Activated T-helper 2 cell treated with anti-CD3 and anti-CD28 coated beads, Interferon-gamma antibody, Interleukin-2, Interleukin-4, amounts not matched to agents 10 μg/mL and 5 μg/mL and 100 μg/mL, durations not matched to agents 14 hours and 24 hours and 36 hours (primary cell): ENCODE measurements around the gene RGS7. TPM values are rescaled to one million over a fixed set of nuclear protein-coding genes. Genes with fewer than 3 reads are reported as not detected.

Source experiments
- DNase-seq: peaks from one replicate; pipeline ENCODE4 v3.0.0; 2021; ENCODE audit warnings: low spot score
- H3K27ac Mint-ChIP-seq: one replicate; pipeline ENCODE4 v1.8.0; 2021; ENCODE audit warnings: mixed read lengths
- H3K27me3 Mint-ChIP-seq: one replicate; pipeline ENCODE4 v1.8.0; 2021; ENCODE audit warnings: low read depth, mixed read lengths
- H3K36me3 Mint-ChIP-seq: one replicate; pipeline ENCODE4 v1.8.0; 2021; ENCODE audit warnings: low read depth, mixed read lengths
- H3K4me1 Mint-ChIP-seq: one replicate; pipeline ENCODE4 v1.8.0; 2021; ENCODE audit warnings: low read depth, mixed read lengths
- H3K4me3 Mint-ChIP-seq: one replicate; pipeline ENCODE4 v1.8.0; 2021; ENCODE audit warnings: low read depth, mild to moderate bottlenecking, moderate library complexity, mixed read lengths
- H3K9me3 Mint-ChIP-seq: one replicate; pipeline ENCODE4 v1.8.0; 2021; ENCODE audit warnings: mixed read lengths
- intact Hi-C: fragments of 100-400 bp; cut with micrococcal nuclease; formaldehyde crosslinking; loops from one replicate; pipeline ENCODE4 v1.15.1; 2023
- total RNA-seq: library from RNA; stranded (reverse); gene quantifications from 2 replicates; pipeline ENCODE4 v1.2.3, GENCODE V29; 2022

Gene RGS7
- not detected in 2 replicates for total RNA-seq

GRCh38 chr1:241356519-241357365, at the start of gene RGS7:
Gene RGS7, minus strand, starts transcription at chr1:241357205.
- H3K36me3 Mint-ChIP-seq = no peaks in the 10 kb centered on the region
- H3K4me1 Mint-ChIP-seq = no peaks in the 10 kb centered on the region
- no peaks in the 10 kb centered on the region for H3K9me3 Mint-ChIP-seq
- H3K27ac Mint-ChIP-seq = no peak within 1 kb of the TSS
- intact Hi-C loops = no loop called here
- H3K4me3 Mint-ChIP-seq = peak within 1 kb of the TSS; percentile 37
- DNase-seq = no peak
- peaks cover 30% of the 10 kb centered on the region for H3K27me3 Mint-ChIP-seq

- Mint-ChIP-seq H3K27me3 (no peaks in the 10 kb centered on the region), H3K36me3 (no peaks in the 10 kb centered on the region), H3K27ac (no peak overlapping the region), H3K4me3 (no peak overlapping the region), H3K4me1 (no peaks in the 10 kb centered on the region), H3K9me3 (no peaks in the 10 kb centered on the region)
- DNase-seq = no peak
- intact Hi-C loops = no loop called here
Observed at GRCh38 chr1:241406421-241406820, 49.4 kb upstream of the RGS7 start.

DNA sequence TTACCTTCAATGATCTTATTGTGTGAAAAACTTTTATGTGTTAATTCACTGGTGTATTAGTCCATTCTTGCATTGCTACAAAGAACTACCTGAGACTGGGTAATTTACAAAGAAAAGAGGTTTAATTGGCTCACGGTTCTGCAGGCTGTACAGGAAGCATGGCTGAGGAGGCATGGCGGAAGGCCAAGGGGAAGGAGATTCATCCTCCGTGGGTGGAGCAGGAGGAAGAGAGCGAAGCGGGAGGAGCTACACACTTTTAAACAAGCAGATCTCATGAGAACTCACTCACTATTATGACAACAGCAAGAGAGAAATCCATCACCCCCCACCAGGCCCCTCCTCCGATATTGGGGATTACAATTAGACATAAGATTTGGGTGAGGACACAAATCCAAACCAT, 44.2 kb upstream of the RGS7 start:
- H3K4me1 Mint-ChIP-seq = no peaks in the 10 kb centered on the region
- DNase-seq = no peak
- H3K9me3 Mint-ChIP-seq = no peaks in the 10 kb centered on the region
- intact Hi-C loops = no loop called here
- no peaks in the 10 kb centered on the region for H3K27me3 Mint-ChIP-seq
- H3K27ac Mint-ChIP-seq = no peak overlapping the region
- no peak overlapping the region for H3K4me3 Mint-ChIP-seq
- no peaks in the 10 kb centered on the region for H3K36me3 Mint-ChIP-seq

DNA sequence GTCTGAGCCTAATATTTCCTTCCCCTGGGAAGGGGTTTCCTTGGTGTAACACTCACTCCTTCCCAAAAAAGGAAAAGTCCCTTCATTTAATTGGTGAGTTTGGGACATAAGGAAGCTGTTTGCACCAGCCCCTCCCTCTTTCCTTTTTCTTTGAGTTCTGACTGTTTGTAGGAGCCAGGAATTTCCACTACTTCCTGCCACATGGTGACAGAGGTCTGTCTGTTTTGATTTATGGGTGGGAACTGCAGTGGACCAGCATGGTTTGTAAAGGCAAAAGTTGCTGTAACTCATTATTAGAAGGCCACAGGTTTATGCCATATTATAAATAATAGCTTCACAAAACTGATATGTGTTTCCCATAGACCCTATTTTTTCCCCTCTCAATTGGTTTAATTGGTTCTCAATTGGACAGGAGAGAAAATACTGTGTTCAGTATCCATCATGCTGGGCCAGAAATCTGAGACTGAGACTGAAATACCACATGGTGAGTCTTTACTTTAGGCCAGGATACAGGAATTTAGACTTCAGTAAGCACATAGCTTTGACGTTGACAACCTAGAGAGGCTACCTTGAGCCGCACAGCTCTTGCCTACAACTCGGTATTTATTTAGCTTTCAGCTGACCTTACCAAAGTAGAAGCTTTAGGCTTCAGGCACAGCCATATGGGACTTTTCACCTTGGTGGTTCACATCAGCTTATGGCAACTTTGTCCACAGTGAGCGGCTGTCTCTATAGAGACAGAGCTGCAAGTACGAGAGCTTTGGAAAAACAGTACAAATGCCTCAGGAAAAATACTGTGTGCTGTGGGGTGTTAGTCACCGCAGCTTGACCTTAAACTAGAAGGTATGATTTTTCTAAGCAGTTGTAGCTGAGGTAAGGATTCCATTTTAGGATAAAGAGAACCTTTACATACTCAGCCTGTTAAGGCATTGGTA, 40.0 kb upstream of the RGS7 start:
- H3K4me3 Mint-ChIP-seq = no peak overlapping the region
- H3K27ac Mint-ChIP-seq = no peak overlapping the region
- H3K27me3 Mint-ChIP-seq = no peaks in the 10 kb centered on the region
- intact Hi-C loops = no loop called here
- H3K9me3 Mint-ChIP-seq = no peaks in the 10 kb centered on the region
- DNase-seq = no peak
- no peaks in the 10 kb centered on the region for H3K4me1 Mint-ChIP-seq
- H3K36me3 Mint-ChIP-seq = no peaks in the 10 kb centered on the region

GRCh38 chr1:241391926-241392710, 35.1 kb upstream of the RGS7 start:
- H3K27ac Mint-ChIP-seq = no peak overlapping the region
- H3K4me1 Mint-ChIP-seq = no peaks in the 10 kb centered on the region
- no peaks in the 10 kb centered on the region for H3K27me3 Mint-ChIP-seq
- intact Hi-C loops = no loop called here
- no peaks in the 10 kb centered on the region for H3K9me3 Mint-ChIP-seq
- DNase-seq = no peak
- no peak overlapping the region for H3K4me3 Mint-ChIP-seq
- no peaks in the 10 kb centered on the region for H3K36me3 Mint-ChIP-seq

DNA sequence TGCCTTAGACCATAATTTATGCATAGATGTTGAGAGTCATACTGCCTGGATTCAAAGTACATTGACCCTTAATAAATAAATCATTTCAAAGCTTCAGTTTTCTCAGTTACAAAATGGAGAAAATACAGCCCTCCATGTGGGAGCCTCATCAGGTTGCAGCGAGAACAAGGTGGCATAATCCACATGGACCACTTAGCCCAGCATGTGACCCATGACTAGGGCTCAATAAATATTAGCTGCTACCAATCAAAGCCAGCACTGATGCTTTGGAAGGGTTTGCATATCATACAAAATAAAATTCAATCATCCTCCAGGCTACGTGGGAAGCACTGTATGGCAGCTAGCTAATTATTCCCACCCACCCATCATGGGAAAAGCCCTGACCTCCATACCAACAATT, 33.5 kb upstream of the RGS7 start:
- H3K36me3 Mint-ChIP-seq = no peaks in the 10 kb centered on the region
- no peak for DNase-seq
- H3K27me3 Mint-ChIP-seq = no peaks in the 10 kb centered on the region
- no peaks in the 10 kb centered on the region for H3K9me3 Mint-ChIP-seq
- no peak overlapping the region for H3K27ac Mint-ChIP-seq
- intact Hi-C loops = no loop called here
- H3K4me3 Mint-ChIP-seq = no peak overlapping the region
- H3K4me1 Mint-ChIP-seq = no peaks in the 10 kb centered on the region

GRCh38 chr1:241389400-241389799, 32.4 kb upstream of the RGS7 start:
- no peaks in the 10 kb centered on the region for H3K9me3 Mint-ChIP-seq
- intact Hi-C loops = no loop called here
- H3K4me1 Mint-ChIP-seq = no peaks in the 10 kb centered on the region
- H3K4me3 Mint-ChIP-seq = no peak overlapping the region
- DNase-seq = no peak
- no peaks in the 10 kb centered on the region for H3K27me3 Mint-ChIP-seq
- H3K27ac Mint-ChIP-seq = no peak overlapping the region
- no peaks in the 10 kb centered on the region for H3K36me3 Mint-ChIP-seq

DNA sequence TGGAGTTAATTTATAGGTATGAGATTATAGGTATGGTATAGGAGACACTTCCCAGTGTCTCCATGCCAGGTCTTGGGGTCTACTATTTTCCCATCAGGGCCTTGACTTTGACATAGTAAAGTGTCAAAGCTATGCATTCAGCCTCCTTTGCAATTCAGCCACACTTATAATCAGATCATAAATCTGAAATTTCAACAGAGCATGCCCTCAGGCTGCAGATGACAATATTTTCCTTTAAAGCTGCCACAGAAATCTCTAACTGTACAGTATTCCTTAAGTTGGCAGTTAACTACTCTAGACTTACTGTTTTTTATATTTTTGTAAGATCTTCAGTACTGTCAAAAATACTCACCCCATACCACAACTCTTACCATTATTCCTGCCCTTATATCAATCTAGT, 30.2 kb upstream of the RGS7 start:
- Mint-ChIP-seq H3K36me3 (no peaks in the 10 kb centered on the region), H3K27me3 (no peaks in the 10 kb centered on the region), H3K4me1 (no peaks in the 10 kb centered on the region), H3K9me3 (no peaks in the 10 kb centered on the region), H3K4me3 (no peak overlapping the region), H3K27ac (no peak overlapping the region)
- intact Hi-C loops = no loop called here
- no peak for DNase-seq

- Mint-ChIP-seq H3K27ac (no peak overlapping the region), H3K4me3 (no peak overlapping the region), H3K4me1 (no peaks in the 10 kb centered on the region), H3K9me3 (peaks cover 4% of the 10 kb centered on the region), H3K36me3 (no peaks in the 10 kb centered on the region), H3K27me3 (no peaks in the 10 kb centered on the region)
- intact Hi-C loops = no loop called here
- DNase-seq = no peak
Observed at GRCh38 chr1:241376701-241377100, 19.7 kb upstream of the RGS7 start.

GRCh38 chr1:241375886-241376285, 18.9 kb upstream of the RGS7 start:
- Mint-ChIP-seq H3K9me3 (peaks cover 4% of the 10 kb centered on the region), H3K4me3 (no peak overlapping the region), H3K27me3 (no peaks in the 10 kb centered on the region), H3K27ac (no peak overlapping the region), H3K36me3 (no peaks in the 10 kb centered on the region), H3K4me1 (no peaks in the 10 kb centered on the region)
- intact Hi-C loops = no loop called here
- no peak for DNase-seq

- Mint-ChIP-seq H3K27me3 (no peaks in the 10 kb centered on the region), H3K9me3 (no peaks in the 10 kb centered on the region), H3K4me1 (no peaks in the 10 kb centered on the region), H3K4me3 (no peak overlapping the region), H3K27ac (no peak overlapping the region), H3K36me3 (no peaks in the 10 kb centered on the region)
- intact Hi-C loops = no loop called here
- no peak for DNase-seq
Observed at GRCh38 chr1:241366196-241366595, 9.2 kb upstream of the RGS7 start.

DNA sequence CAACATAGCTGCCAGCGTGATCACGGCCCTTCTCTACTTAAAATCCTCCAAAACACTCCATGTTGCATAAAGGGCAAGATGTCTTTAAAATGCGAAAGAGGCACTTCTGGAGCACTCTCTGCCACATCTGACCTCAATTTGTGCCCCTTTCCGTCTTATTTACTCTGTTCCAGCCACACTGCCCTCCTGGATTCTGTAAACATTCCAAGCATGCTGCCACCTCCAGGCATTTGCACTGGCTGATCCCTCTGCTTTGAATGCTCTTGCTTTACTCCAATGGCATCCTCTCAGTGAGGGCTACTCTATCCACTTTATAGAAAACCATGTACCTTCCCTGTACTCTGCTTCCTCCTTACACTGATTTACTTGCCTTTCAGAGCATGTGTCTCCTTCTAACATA, 5.3 kb upstream of the RGS7 start:
- intact Hi-C loops = no loop called here
- no peak overlapping the region for H3K27ac Mint-ChIP-seq
- H3K4me3 Mint-ChIP-seq = no peak overlapping the region
- no peak for DNase-seq
- peaks cover 18% of the 10 kb centered on the region for H3K27me3 Mint-ChIP-seq
- H3K4me1 Mint-ChIP-seq = no peaks in the 10 kb centered on the region
- no peaks in the 10 kb centered on the region for H3K9me3 Mint-ChIP-seq
- no peaks in the 10 kb centered on the region for H3K36me3 Mint-ChIP-seq
